OCI-LY7 (cell line): ENCODE results near the gene EYS.

Experiments used
- CTCF ChIP-seq: fragments of 200-600 bp; sonication (generic); conservative IDR thresholded peaks from 2 replicates; pipeline ENCODE4 v1.5.1; 2014; ENCODE audit warnings: mild to moderate bottlenecking, antibody characterized with exemption, low read length, moderate library complexity, mixed read lengths
- EZH2phosphoT487 ChIP-seq: fragments of 200-600 bp; sonication (generic); IDR thresholded peaks from 2 replicates; pipeline ENCODE4 v1.6.1; 2018; ENCODE audit warnings: low read depth, borderline replicate concordance, mild to moderate bottlenecking, mixed run types, antibody characterized with exemption, low read length, moderate library complexity, mixed read lengths

- TF ChIP-seq CTCF (no peak), EZH2phosphoT487 (no peak)
Measured at GRCh38 chr6:64252256-64252655, 1454.8 kb downstream of the EYS start.
